HG03025 (cell line): ENCODE data around the gene NOC2L.

Experiments
- ATAC-seq: cut with Tn5 transposase; IDR thresholded peaks from one replicate; pipeline ENCODE4 v1.9.1; 2021; ENCODE audit warnings: mild to moderate bottlenecking, moderate library complexity; ENCODE audit not compliant: unreplicated experiment, low FRiP score

The NOC2L gene

GRCh38 chr1:944341-945325 is 14.4 kb downstream of the NOC2L start:
- ATAC-seq, result no peak

DNA sequence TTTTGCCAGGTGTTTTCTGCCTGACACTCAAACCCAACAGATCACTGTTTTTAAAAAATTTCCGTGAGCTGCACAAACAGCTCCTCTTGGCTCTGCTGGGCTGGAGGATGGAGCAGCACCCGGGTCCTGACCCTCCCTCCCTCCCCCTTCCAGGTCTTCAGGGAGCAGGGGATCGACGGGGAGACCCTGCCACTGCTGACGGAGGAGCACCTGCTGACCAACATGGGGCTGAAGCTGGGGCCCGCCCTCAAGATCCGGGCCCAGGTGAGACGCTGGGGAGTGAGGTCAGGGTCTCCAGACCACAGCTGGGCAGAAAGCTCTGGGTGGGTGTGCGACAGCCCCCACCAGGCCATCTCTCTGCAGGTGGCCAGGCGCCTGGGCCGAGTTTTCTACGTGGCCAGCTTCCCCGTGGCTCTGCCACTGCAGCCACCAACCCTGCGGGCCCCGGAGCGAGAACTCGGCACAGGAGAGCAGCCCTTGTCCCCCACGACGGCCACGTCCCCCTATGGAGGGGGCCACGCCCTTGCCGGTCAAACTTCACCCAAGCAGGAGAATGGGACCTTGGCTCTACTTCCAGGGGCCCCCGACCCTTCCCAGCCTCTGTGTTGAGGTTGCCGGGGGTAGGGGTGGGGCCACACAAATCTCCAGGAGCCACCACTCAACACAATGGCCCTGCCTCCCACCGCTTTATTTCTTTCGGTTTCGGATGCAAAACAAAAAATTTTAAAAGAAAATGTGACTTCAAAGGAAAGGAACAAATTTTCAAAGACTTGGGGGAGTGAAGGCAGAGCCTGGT is 15.3 kb downstream of the NOC2L start:
- ATAC-seq, result no peak

GRCh38 chr1:942864-943533 is 16.1 kb downstream of the NOC2L start:
- ATAC-seq, result no peak

DNA sequence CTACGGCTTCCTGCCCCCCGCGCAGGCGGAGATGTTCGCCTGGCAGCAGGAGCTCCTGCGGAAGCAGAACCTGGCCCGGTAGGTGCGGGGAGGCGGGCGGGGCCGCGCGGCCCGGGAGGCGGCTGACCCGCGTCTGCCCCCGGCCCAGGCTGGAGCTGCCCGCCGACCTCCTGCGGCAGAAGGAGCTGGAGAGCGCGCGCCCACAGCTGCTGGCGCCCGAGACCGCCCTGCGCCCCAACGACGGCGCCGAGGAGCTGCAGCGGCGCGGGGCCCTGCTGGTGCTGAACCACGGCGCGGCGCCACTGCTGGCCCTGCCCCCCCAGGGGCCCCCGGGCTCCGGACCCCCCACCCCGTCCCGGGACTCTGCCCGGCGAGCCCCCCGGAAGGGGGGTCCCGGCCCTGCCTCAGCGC is 16.6 kb downstream of the NOC2L start:
- ATAC-seq, result no peak

DNA sequence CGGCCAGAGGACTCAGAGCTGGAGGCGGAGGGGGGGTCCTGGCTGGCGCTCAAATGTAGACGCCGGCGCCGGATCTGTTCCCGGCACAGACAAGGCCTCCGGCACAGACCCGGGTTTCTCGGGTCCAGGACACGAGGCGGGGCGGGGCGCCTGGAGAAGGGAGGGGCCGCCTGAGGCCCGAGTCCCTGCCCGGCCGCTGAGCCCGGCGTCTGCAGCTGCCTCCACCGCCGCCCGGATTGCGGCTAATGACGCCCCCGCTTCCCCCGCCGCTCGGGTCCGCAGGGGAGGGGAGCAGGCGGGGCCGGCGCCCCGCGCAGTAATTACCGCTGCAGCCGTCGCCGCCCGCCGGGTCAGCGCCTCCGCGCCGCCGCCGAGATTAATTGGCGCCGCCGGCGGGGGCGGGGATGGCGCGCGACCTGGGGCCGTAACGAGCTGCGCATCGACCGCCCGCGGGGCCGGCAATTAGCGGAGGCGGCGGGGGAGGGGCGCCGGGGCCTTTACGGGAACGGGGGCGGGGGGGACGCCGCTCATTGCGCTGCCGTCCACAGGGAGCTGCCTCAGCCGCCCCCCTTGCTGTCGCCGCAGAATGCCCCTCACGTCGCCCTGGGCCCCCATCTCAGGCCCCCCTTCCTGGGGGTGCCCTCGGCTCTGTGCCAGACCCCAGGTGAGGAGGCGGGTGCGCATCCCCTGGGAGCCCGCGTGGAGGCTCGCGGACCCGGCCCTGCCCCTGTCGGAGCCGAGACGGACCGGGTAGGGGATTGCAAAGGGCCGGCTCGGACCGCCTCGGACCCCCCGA is 17.3 kb downstream of the NOC2L start:
- ATAC-seq, result no peak

- no peak for ATAC-seq
Measured at GRCh38 chr1:941015-941587, 18.0 kb downstream of the NOC2L start.

GRCh38 chr1:940107-941014 is 18.7 kb downstream of the NOC2L start:
- ATAC-seq, result no peak

DNA sequence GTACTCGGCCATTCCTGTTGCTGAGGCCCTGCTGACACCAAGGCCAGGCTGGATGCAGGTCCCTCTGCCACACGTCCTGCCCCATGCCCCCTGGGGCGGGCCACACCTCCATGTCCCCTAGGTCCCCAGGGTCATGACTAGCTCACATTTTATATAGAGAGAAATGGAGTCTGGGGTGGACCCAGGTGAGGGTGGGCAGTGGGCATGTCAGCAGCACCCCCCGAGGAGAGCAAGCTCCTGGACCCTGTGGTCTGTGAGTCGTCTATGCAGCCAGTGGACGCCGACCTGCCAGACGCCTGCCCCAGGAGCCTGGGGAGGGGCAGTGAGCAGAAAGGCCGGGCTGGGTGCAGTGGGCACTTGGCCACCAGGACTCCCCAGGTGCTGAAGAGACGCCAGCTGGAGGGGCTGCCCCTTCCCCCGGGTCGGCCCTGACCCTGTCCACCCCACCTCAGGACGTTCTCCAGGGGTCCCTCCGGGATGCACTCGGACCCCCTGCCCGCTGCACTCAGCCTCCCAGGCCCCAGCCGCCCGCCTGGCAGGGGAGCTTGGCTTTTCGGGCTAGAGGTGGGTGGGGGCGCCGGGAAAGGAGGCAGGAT is 19.4 kb downstream of the NOC2L start:
- no peak for ATAC-seq

DNA sequence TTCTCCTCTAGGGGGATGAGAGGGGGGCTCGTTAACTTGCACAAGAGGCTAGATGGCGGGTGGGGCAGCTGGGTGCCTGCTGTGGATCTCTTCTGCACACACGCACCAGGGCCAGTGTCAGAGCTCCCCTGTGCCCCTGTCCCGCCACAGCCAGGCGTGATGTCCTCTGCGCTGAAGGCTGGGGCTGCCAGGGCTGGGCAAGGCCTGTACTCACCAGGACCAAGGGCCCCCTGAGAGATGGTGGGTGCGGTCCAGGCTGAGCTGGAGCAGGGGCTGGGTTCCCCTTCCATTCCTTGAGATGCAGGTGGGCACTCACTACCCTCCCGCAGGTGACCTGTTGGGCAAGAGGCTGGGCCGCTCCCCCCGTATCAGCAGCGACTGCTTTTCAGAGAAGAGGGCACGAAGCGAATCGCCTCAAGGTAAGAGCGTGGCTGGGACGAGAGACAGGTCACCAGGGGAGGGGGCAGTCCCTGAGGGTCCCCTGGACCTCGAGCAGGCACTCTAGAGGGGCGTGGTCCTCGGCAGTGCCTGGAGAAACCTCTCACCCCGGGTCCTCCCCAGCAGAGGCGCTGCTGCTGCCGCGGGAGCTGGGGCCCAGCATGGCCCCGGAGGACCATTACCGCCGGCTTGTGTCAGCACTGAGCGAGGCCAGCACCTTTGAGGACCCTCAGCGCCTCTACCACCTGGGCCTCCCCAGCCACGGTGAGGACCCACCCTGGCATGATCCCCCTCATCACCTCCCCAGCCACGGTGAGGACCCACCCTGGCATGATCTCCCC is 20.2 kb downstream of the NOC2L start:
- no peak for ATAC-seq

DNA sequence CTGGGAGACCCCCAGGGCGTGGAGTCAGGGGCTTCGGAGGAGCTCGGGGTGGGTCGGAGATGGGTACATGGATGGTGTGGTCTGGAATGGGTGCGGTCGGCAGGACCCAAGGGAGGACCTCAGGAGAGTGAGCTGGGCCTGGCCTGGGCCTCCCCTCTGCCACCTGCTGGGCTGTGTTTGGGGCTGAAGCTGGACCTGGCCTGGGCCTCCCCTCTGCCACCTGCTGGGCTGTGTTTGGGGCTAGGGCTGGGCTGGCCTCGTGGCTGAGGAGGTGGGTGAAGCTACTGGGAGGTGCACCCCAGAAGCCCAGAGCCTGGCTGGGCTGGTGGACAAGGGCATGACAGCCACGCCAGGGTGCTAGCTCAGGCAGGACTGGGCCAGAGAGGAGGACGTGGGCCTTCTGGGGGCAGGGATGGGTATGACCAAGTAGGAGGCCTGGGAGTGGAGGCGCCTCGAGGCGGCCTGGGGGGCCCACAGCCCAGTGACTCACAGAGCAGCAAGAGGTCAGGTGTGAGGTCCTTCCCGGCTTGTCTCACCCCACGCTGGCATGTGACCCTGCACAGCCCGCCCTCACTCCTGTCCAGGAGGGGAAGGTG is 20.9 kb downstream of the NOC2L start:
- ATAC-seq, result no peak

DNA sequence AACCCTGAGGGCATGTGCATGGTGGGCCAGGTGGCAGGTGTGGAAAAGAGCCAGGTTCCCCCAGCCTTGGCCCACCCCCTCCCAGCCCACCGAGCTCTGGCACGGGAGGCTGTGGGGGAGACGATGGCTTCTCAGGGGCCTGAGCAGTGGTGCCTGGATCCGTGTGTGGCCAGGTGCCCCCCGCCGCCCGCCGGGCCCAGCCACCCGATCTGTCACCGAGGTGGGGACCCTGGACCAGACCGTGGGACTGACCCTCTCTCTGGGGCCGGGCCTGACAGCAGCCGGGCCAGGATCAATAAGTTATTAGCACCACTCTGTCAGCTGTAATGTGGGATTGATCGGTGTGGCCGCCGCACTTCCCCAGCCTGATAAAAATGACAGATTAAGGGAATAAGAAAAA is 21.5 kb downstream of the NOC2L start:
- no peak for ATAC-seq

GRCh38 chr1:936348-937264 is 22.4 kb downstream of the NOC2L start:
- no peak for ATAC-seq

GRCh38 chr1:935751-936231 is 23.3 kb downstream of the NOC2L start:
- no peak for ATAC-seq

DNA sequence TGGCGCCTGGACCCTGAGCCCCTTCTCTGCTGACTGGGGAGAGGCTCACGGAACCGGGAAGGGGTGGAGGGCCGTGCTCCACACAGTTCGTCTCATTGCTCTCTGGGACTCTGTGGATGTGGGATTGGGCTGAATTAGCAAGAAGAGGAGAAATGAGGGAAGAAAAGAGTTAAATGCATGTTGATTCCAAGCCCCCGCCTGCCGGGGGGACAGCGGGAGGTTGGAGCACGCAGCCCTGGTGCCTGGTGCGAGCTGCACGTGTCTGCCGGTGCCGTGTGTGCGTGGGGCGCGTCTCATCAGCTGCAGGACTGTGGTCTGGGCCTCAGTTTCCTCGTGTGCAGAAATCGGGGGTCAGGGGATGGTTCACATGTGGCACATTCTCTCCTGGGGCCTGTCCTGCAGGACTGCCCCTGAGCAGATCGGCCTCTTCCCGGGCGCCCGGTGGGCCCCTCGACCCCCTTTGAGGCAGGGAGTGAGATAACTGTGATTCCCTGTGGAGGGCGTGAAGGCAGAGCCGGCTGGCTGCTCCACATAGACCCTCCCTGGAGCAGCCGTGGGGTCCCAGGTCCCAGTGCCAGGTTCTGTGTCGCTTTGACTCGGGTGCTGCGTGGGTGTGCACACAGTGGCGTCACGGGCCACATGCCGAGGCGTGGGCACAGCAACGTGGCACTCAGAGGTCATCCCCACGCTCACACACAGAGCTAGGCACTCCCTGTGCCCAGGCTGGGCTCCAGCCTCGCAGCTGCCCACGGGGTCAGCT is 23.9 kb downstream of the NOC2L start:
- no peak for ATAC-seq

- ATAC-seq, result no peak
Measured at GRCh38 chr1:933603-933940, 25.5 kb downstream of the NOC2L start.
